GM23338 (cell line): ENCODE data around the gene SYNE1. TPM values are rescaled to one million over a fixed set of nuclear protein-coding genes. Genes with fewer than 3 reads are reported as not detected.

ENCODE experiments used
- ATAC-seq: fragments of 200-7000 bp; cut with Tn5 transposase; 3 replicates; pipeline ENCODE4 v1.9.1; 2020
- DNase-seq: peaks from one replicate; pipeline ENCODE4 v3.0.0-alpha.2; 2015; ENCODE audit warnings: low spot score
- H2AFZ ChIP-seq: fragments of 200-600 bp; sonication (generic); 2 replicates; pipeline ENCODE4 v1.8.0; 2016; ENCODE audit warnings: antibody characterized with exemption, mild to moderate bottlenecking, moderate library complexity
- H3F3A ChIP-seq: fragments of 200-600 bp; sonication (generic); replicated peaks from 2 replicates; pipeline ENCODE4 v1.8.0; 2017; ENCODE audit warnings: antibody characterized with exemption, mixed run types, low read depth
- H3K27ac ChIP-seq: fragments of 200-600 bp; sonication (generic); 2 replicates; pipeline ENCODE4 v1.6.1; 2016; ENCODE audit warnings: low read depth
- H3K27me3 ChIP-seq: fragments of 200-600 bp; sonication (generic); 2 replicates; pipeline ENCODE4 v1.8.0; 2016; ENCODE audit warnings: mild to moderate bottlenecking, mixed run types, moderate library complexity; ENCODE audit not compliant: insufficient read depth
- H3K36me3 ChIP-seq: fragments of 200-600 bp; sonication (generic); 2 replicates; pipeline ENCODE4 v1.8.0; 2016; ENCODE audit warnings: mild to moderate bottlenecking; ENCODE audit not compliant: insufficient read depth
- H3K4me1 ChIP-seq: fragments of 200-600 bp; sonication (generic); 2 replicates; pipeline ENCODE4 v1.8.0; 2016; ENCODE audit warnings: mild to moderate bottlenecking, moderate library complexity; ENCODE audit not compliant: insufficient read depth
- H3K4me2 ChIP-seq: fragments of 200-600 bp; sonication (generic); 2 replicates; pipeline ENCODE4 v1.7.1; 2017; ENCODE audit warnings: mixed run types
- H3K4me3 ChIP-seq: fragments of 200-600 bp; sonication (generic); 2 replicates; pipeline ENCODE4 v1.6.1; 2016; ENCODE audit warnings: mixed run types
- H3K79me2 ChIP-seq: fragments of 200-600 bp; sonication (generic); replicated peaks from 2 replicates; pipeline ENCODE4 v1.8.0; 2017; ENCODE audit warnings: mild to moderate bottlenecking; ENCODE audit not compliant: insufficient read depth
- H3K9me2 ChIP-seq: fragments of 200-600 bp; sonication (generic); 2 replicates; pipeline ENCODE4 v1.8.0; 2017; ENCODE audit not compliant: insufficient read depth
- H4K20me1 ChIP-seq: fragments of 200-600 bp; sonication (generic); replicated peaks from 2 replicates; pipeline ENCODE4 v1.8.0; 2017; ENCODE audit warnings: mild to moderate bottlenecking; ENCODE audit not compliant: insufficient read depth
- H3K27ac Mint-ChIP-seq: 2 replicates; pipeline ENCODE4 v1.8.0; 2020; ENCODE audit warnings: inconsistent platforms, mild to moderate bottlenecking, moderate library complexity, mixed read lengths
- H3K27me3 Mint-ChIP-seq: 3 replicates; pipeline ENCODE4 v1.8.0; 2022; ENCODE audit warnings: low read depth, mild to moderate bottlenecking, moderate library complexity, mixed read lengths, inconsistent platforms; ENCODE audit not compliant: insufficient read depth, poor library complexity
- H3K36me3 Mint-ChIP-seq: 3 replicates; pipeline ENCODE4 v1.8.0; 2021; ENCODE audit warnings: low read depth, mild to moderate bottlenecking, inconsistent platforms, moderate library complexity, mixed read lengths
- H3K4me1 Mint-ChIP-seq: 3 replicates; pipeline ENCODE4 v1.8.0; 2020; ENCODE audit warnings: mild to moderate bottlenecking, inconsistent platforms, mixed read lengths
- H3K4me3 Mint-ChIP-seq: 3 replicates; pipeline ENCODE4 v1.8.0; 2021; ENCODE audit warnings: moderate library complexity, mild to moderate bottlenecking, inconsistent platforms, mixed read lengths
- H3K9me3 Mint-ChIP-seq: 3 replicates; pipeline ENCODE4 v1.8.0; 2020; ENCODE audit warnings: moderate library complexity, mild to moderate bottlenecking, inconsistent platforms, mixed read lengths
- CREB1 ChIP-seq: fragments of 250-450 bp; sonication (Bioruptor Pico); IDR thresholded peaks from 2 replicates; pipeline ENCODE4 v1.5.0; 2020; ENCODE audit warnings: low read depth, mild to moderate bottlenecking, moderate library complexity
- EZH2 ChIP-seq: fragments of 200-600 bp; sonication (generic); IDR thresholded peaks from one replicate; pipeline ENCODE4 v1.8.0; 2017; ENCODE audit warnings: antibody characterized with exemption, mild to moderate bottlenecking, low read depth; ENCODE audit not compliant: unreplicated experiment
- EZH2phosphoT487 ChIP-seq: fragments of 200-600 bp; sonication (generic); IDR thresholded peaks from one replicate; pipeline ENCODE4 v1.8.1; 2018; ENCODE audit warnings: antibody characterized with exemption; ENCODE audit not compliant: unreplicated experiment
- JUNB ChIP-seq: IDR thresholded peaks from one replicate; pipeline ENCODE4 v1.6.1; 2016; ENCODE audit warnings: antibody characterized with exemption; ENCODE audit not compliant: unreplicated experiment
- NANOG ChIP-seq: IDR thresholded peaks from 2 replicates; pipeline ENCODE4 v1.6.1; 2016; ENCODE audit warnings: antibody characterized with exemption, borderline replicate concordance
- POLR2AphosphoS5 ChIP-seq: IDR thresholded peaks from 2 replicates; pipeline ENCODE4 v1.6.1; 2016; ENCODE audit warnings: antibody characterized with exemption, low read depth
- STAT1 ChIP-seq: IDR thresholded peaks from one replicate; pipeline ENCODE4 v1.6.1; 2016; ENCODE audit warnings: antibody characterized with exemption; ENCODE audit not compliant: unreplicated experiment
- ZNF114 ChIP-seq: fragments of 250-450 bp; sonication (Bioruptor Pico); IDR thresholded peaks from 2 replicates; pipeline ENCODE4 v1.5.0; 2020; ENCODE audit warnings: mild to moderate bottlenecking, moderate library complexity
- ZNF462 ChIP-seq: fragments of 250-450 bp; sonication (Bioruptor Pico); IDR thresholded peaks from 2 replicates; pipeline ENCODE4 v1.5.0; 2020; ENCODE audit warnings: mild to moderate bottlenecking, moderate library complexity
- polyA plus RNA-seq: library from polyadenylated mRNA; unstranded; fragments of >200 nt; fragmentation: Nextera tagmentation; extraction: Ambion mirVana; gene quantifications from 2 replicates; pipeline ENCODE4 v1.2.1, GENCODE V29; 2016
- total RNA-seq: library from RNA; depleted of rRNA; stranded (reverse); fragments of >200 nt; shearing (Covaris generic); gene quantifications from 2 replicates; pipeline ENCODE4 v1.2.3, GENCODE V29; 2014
- TF ChIP-seq, protein P1 (sequence below): IDR thresholded peaks from 2 replicates; pipeline ENCODE4 v1.6.1; 2016; ENCODE audit warnings: antibody characterized with exemption
- TF ChIP-seq, protein P2 (sequence below): IDR thresholded peaks from one replicate; pipeline ENCODE4 v1.6.1; 2018; ENCODE audit warnings: antibody characterized with exemption; ENCODE audit not compliant: unreplicated experiment
- TF ChIP-seq, protein P3 (sequence below), 2 experiments: fragments of 200-600 bp in 1 of 2; sonication (generic) in 1 of 2; conservative IDR thresholded peaks; 2 replicates each; pipeline versions ENCODE4 v1.5.1 to v1.6.1; 2016 to 2017; ENCODE audit warnings: antibody characterized with exemption in 2 of 2, low read depth in 2 of 2, mild to moderate bottlenecking in 2 of 2, moderate library complexity in 1 of 2

Gene SYNE1
- total and polyA plus RNA-seq, 2 experiments from 2014 or later, result 3.9 to 13.6 TPM

DNA sequence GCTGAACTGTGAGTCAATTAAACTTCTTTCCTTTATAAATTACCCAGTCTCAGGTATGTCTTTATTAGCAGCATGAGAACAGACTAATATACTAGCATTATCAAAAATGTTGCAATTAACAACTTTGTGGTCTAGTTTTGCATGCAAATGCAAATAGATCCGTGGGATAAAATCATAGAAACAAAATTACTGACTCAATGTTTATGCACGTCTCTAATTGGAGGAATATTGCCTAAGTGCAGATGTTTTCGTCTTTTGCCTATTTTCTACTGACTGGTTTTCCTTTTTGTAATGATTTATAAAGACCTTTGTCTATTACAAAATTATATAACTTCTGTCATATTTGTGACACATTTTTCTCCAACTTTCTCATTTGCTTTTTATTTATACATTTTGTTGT, 51.9 kb downstream of the SYNE1 start (continued):
- TF ChIP-seq, protein P1, sequence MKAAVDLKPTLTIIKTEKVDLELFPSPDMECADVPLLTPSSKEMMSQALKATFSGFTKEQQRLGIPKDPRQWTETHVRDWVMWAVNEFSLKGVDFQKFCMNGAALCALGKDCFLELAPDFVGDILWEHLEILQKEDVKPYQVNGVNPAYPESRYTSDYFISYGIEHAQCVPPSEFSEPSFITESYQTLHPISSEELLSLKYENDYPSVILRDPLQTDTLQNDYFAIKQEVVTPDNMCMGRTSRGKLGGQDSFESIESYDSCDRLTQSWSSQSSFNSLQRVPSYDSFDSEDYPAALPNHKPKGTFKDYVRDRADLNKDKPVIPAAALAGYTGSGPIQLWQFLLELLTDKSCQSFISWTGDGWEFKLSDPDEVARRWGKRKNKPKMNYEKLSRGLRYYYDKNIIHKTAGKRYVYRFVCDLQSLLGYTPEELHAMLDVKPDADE, result no peak
- TF ChIP-seq ZNF114 (CRISPR knock-in tag), result no peak
- no peak for TF ChIP-seq POLR2AphosphoS5

GRCh38 chr6:152583888-152584287, 53.3 kb downstream of the SYNE1 start:
- ATAC-seq, result no peak
- H3K79me2 ChIP-seq, result no peaks in the 10 kb centered on the region
- Mint-ChIP-seq H3K27me3 (no peaks in the 10 kb centered on the region), H3K36me3 (no peaks in the 10 kb centered on the region), H3K4me3 (no peak overlapping the region), H3K9me3 (no peaks in the 10 kb centered on the region), H3K27ac (no peak overlapping the region), H3K4me1 (no peaks in the 10 kb centered on the region)
- H3K27ac ChIP-seq, result no peak overlapping the region
- H3K4me3 ChIP-seq, result no peak overlapping the region
- H4K20me1 ChIP-seq, result no peaks in the 10 kb centered on the region
- no peaks in the 10 kb centered on the region for H3K36me3 ChIP-seq
- H3K9me2 ChIP-seq, result no peaks in the 10 kb centered on the region
- no peaks in the 10 kb centered on the region for H3K27me3 ChIP-seq
- no peaks in the 10 kb centered on the region for H3K4me1 ChIP-seq
- H3F3A ChIP-seq, result no peaks in the 10 kb centered on the region
- DNase-seq, result no peak
- H2AFZ ChIP-seq, result no peak overlapping the region
- no peak overlapping the region for H3K4me2 ChIP-seq
- TF ChIP-seq, protein P2, sequence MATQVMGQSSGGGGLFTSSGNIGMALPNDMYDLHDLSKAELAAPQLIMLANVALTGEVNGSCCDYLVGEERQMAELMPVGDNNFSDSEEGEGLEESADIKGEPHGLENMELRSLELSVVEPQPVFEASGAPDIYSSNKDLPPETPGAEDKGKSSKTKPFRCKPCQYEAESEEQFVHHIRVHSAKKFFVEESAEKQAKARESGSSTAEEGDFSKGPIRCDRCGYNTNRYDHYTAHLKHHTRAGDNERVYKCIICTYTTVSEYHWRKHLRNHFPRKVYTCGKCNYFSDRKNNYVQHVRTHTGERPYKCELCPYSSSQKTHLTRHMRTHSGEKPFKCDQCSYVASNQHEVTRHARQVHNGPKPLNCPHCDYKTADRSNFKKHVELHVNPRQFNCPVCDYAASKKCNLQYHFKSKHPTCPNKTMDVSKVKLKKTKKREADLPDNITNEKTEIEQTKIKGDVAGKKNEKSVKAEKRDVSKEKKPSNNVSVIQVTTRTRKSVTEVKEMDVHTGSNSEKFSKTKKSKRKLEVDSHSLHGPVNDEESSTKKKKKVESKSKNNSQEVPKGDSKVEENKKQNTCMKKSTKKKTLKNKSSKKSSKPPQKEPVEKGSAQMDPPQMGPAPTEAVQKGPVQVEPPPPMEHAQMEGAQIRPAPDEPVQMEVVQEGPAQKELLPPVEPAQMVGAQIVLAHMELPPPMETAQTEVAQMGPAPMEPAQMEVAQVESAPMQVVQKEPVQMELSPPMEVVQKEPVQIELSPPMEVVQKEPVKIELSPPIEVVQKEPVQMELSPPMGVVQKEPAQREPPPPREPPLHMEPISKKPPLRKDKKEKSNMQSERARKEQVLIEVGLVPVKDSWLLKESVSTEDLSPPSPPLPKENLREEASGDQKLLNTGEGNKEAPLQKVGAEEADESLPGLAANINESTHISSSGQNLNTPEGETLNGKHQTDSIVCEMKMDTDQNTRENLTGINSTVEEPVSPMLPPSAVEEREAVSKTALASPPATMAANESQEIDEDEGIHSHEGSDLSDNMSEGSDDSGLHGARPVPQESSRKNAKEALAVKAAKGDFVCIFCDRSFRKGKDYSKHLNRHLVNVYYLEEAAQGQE, result no peak
- TF ChIP-seq NANOG, result no peak
- no peak for TF ChIP-seq ZNF462 (CRISPR knock-in tag)
- no peak for TF ChIP-seq JUNB
- TF ChIP-seq, protein P3, sequence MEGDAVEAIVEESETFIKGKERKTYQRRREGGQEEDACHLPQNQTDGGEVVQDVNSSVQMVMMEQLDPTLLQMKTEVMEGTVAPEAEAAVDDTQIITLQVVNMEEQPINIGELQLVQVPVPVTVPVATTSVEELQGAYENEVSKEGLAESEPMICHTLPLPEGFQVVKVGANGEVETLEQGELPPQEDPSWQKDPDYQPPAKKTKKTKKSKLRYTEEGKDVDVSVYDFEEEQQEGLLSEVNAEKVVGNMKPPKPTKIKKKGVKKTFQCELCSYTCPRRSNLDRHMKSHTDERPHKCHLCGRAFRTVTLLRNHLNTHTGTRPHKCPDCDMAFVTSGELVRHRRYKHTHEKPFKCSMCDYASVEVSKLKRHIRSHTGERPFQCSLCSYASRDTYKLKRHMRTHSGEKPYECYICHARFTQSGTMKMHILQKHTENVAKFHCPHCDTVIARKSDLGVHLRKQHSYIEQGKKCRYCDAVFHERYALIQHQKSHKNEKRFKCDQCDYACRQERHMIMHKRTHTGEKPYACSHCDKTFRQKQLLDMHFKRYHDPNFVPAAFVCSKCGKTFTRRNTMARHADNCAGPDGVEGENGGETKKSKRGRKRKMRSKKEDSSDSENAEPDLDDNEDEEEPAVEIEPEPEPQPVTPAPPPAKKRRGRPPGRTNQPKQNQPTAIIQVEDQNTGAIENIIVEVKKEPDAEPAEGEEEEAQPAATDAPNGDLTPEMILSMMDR (conservative IDR thresholded peaks at IDR 0.05; ENCODE audit: low read depth in 2 of 2), result no peak
- no peak for TF ChIP-seq CREB1 (CRISPR knock-in tag)
- no peak for TF ChIP-seq STAT1
- no peak for TF ChIP-seq EZH2phosphoT487
- TF ChIP-seq, protein P1, result no peak
- TF ChIP-seq EZH2, result no peak
